ENCODE results near the gene LPP. TPM values are rescaled to one million over a fixed set of nuclear protein-coding genes. Genes with fewer than 3 reads are reported as not detected.

Gene LPP
- total RNA-seq, 1 experiment from 2014 or later, result 54.0 TPM

DNA sequence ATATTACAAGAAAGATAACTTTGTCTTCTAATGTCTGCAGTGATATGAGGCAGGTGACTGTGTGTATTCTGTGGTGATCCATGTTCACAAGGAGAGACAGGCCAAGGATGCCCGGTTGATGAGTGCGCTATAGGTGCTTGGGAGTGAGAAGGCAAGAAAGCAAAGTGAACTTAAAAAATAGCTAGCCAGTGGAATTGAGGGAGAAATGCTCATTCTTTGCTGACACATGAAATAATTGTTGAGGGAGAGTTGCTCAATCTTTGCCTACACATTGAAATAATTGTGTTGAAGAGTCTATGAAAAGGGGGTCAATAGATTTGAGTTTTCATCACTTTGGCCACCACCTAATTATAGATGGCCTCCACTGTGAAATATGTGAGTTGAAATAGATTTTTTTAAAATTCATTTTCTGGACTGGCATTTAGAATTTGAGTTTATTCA is 156.3 kb downstream of the LPP start:
- POLR2A ChIA-PET, result no interaction called here
- CTCF ChIA-PET, result no interaction called here
- Histone ChIP-seq H3K9me2 (ENCODE audit: insufficient read depth) (no peaks in the 10 kb centered on the region), H3K4me3 (replicated peaks in 1 of 2; ENCODE audit: low read depth in 1 of 2, low read length in 2 of 2) (no peak overlapping the region), H3K9ac (ENCODE audit: low read length) (no peak overlapping the region), H3K27ac (ENCODE audit: low read depth, low read length) (no peak overlapping the region), H3K4me2 (ENCODE audit: low read length) (no peak overlapping the region), H3K4me1 (ENCODE audit: control insufficient read depth in 1 of 2, insufficient read depth in 2 of 2, low read length in 2 of 2) (peaks cover 0 to under 1% of the 10 kb centered on the region in 2 experiments; a peak in 1 of 4 replicates), H4K20me1 (ENCODE audit: insufficient read depth) (no peaks in the 10 kb centered on the region), H3K79me2 (ENCODE audit: insufficient read depth, low read length) (peaks cover 4% of the 10 kb centered on the region; the same call in 1 of the 2 replicates), H3K27me3 (ENCODE audit: insufficient read depth, low read length) (no peaks in the 10 kb centered on the region), H2AFZ (ENCODE audit: low read depth, low read length, poor library complexity, severe bottlenecking) (no peak overlapping the region), H3K36me3 (ENCODE audit: control insufficient read depth in 1 of 2, insufficient read depth in 2 of 2, low read length in 2 of 2) (no peaks in the 10 kb centered on the region), H3K9me3 (ENCODE audit: control insufficient read depth in 1 of 2, insufficient read depth in 1 of 2, low read depth in 1 of 2, low read length in 2 of 2) (no peaks in the 10 kb centered on the region)
- TF ChIP-seq ZFX (IDR thresholded peaks at IDR 0.05) (no peak), ELF1 (IDR thresholded peaks at IDR 0.05; ENCODE audit: borderline replicate concordance, low read depth) (no peak), EGR1 (IDR thresholded peaks at IDR 0.05; ENCODE audit: low read depth) (no peak), RAD21 (IDR thresholded peaks at IDR 0.05; ENCODE audit: low read depth) (no peak), CBX3 (IDR thresholded peaks at IDR 0.05; ENCODE audit: low read depth) (no peak), POLR2A (IDR thresholded peaks at IDR 0.05; ENCODE audit: borderline replicate concordance, extremely low read depth, insufficient read depth, insufficient read length) (no peak), FOSL1 (IDR thresholded peaks at IDR 0.05; ENCODE audit: low read depth) (no peak), SRF (IDR thresholded peaks at IDR 0.05; ENCODE audit: low read depth) (no peak), JUND (IDR thresholded peaks at IDR 0.05) (no peak), SP1 (IDR thresholded peaks at IDR 0.05; ENCODE audit: low read depth) (no peak), ZNF274 (IDR thresholded peaks at IDR 0.05; ENCODE audit: low read depth, low read length) (no peak), YY1 (IDR thresholded peaks at IDR 0.05; ENCODE audit: extremely low read depth, insufficient replicate concordance, low read depth, low read length) (no peak), POLR2AphosphoS5 (IDR thresholded peaks at IDR 0.05; ENCODE audit: low read depth, low read length) (no peak), EZH2 (IDR thresholded peaks at IDR 0.05) (no peak), CEBPB (IDR thresholded peaks at IDR 0.05; ENCODE audit: low read depth) (no peak)
- TF ChIP-seq, protein P1, sequence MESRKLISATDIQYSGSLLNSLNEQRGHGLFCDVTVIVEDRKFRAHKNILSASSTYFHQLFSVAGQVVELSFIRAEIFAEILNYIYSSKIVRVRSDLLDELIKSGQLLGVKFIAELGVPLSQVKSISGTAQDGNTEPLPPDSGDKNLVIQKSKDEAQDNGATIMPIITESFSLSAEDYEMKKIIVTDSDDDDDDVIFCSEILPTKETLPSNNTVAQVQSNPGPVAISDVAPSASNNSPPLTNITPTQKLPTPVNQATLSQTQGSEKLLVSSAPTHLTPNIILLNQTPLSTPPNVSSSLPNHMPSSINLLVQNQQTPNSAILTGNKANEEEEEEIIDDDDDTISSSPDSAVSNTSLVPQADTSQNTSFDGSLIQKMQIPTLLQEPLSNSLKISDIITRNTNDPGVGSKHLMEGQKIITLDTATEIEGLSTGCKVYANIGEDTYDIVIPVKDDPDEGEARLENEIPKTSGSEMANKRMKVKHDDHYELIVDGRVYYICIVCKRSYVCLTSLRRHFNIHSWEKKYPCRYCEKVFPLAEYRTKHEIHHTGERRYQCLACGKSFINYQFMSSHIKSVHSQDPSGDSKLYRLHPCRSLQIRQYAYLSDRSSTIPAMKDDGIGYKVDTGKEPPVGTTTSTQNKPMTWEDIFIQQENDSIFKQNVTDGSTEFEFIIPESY (IDR thresholded peaks at IDR 0.05; ENCODE audit: extremely low read depth, insufficient replicate concordance, low read length), result no peak
- TF ChIP-seq, protein P2, sequence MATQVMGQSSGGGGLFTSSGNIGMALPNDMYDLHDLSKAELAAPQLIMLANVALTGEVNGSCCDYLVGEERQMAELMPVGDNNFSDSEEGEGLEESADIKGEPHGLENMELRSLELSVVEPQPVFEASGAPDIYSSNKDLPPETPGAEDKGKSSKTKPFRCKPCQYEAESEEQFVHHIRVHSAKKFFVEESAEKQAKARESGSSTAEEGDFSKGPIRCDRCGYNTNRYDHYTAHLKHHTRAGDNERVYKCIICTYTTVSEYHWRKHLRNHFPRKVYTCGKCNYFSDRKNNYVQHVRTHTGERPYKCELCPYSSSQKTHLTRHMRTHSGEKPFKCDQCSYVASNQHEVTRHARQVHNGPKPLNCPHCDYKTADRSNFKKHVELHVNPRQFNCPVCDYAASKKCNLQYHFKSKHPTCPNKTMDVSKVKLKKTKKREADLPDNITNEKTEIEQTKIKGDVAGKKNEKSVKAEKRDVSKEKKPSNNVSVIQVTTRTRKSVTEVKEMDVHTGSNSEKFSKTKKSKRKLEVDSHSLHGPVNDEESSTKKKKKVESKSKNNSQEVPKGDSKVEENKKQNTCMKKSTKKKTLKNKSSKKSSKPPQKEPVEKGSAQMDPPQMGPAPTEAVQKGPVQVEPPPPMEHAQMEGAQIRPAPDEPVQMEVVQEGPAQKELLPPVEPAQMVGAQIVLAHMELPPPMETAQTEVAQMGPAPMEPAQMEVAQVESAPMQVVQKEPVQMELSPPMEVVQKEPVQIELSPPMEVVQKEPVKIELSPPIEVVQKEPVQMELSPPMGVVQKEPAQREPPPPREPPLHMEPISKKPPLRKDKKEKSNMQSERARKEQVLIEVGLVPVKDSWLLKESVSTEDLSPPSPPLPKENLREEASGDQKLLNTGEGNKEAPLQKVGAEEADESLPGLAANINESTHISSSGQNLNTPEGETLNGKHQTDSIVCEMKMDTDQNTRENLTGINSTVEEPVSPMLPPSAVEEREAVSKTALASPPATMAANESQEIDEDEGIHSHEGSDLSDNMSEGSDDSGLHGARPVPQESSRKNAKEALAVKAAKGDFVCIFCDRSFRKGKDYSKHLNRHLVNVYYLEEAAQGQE (IDR thresholded peaks at IDR 0.05; ENCODE audit: low read depth), result no peak
- TF ChIP-seq, protein P3, sequence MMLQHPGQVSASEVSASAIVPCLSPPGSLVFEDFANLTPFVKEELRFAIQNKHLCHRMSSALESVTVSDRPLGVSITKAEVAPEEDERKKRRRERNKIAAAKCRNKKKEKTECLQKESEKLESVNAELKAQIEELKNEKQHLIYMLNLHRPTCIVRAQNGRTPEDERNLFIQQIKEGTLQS (IDR thresholded peaks at IDR 0.05), result no peak
- TF ChIP-seq, protein P4, sequence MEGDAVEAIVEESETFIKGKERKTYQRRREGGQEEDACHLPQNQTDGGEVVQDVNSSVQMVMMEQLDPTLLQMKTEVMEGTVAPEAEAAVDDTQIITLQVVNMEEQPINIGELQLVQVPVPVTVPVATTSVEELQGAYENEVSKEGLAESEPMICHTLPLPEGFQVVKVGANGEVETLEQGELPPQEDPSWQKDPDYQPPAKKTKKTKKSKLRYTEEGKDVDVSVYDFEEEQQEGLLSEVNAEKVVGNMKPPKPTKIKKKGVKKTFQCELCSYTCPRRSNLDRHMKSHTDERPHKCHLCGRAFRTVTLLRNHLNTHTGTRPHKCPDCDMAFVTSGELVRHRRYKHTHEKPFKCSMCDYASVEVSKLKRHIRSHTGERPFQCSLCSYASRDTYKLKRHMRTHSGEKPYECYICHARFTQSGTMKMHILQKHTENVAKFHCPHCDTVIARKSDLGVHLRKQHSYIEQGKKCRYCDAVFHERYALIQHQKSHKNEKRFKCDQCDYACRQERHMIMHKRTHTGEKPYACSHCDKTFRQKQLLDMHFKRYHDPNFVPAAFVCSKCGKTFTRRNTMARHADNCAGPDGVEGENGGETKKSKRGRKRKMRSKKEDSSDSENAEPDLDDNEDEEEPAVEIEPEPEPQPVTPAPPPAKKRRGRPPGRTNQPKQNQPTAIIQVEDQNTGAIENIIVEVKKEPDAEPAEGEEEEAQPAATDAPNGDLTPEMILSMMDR (IDR thresholded peaks at IDR 0.05 in 2 of 3, conservative IDR thresholded peaks at IDR 0.05 in 1 of 3; ENCODE audit: borderline replicate concordance in 1 of 3, insufficient read depth in 1 of 3, low read depth in 2 of 3, low read length in 2 of 3), result no peak
- TF ChIP-seq, protein P5, sequence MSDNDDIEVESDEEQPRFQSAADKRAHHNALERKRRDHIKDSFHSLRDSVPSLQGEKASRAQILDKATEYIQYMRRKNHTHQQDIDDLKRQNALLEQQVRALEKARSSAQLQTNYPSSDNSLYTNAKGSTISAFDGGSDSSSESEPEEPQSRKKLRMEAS (IDR thresholded peaks at IDR 0.05), result no peak
- RAD21 ChIA-PET (ENCODE audit: low non-redundant PET in 1 of 2, low total read pairs in 2 of 2, uncharacterized antibody in 2 of 2, unreplicated experiment in 2 of 2), result no interaction called here
- ATAC-seq, result no peak
- no peak for DNase-seq (ENCODE audit: low read depth, low spot score)
- no TSS peak for BruUV-seq (replicated peaks)
- intact Hi-C loops (cut with micrococcal nuclease), result no loop called here
